Astrocyte (in vitro differentiated cells and primary cell): ENCODE data around the gene GCC1.
"Not testable (repeated sequence)": the region's sequence is repeated elsewhere in the genome, so short reads cannot be mapped to it uniquely, and the experiment has no call there.

Experiments
- EZH2 ChIP-seq: IDR thresholded peaks from 2 replicates; pipeline ENCODE4 v1.6.1; 2012; ENCODE audit warnings: mild to moderate bottlenecking, low read length, inconsistent platforms; ENCODE audit not compliant: insufficient read depth
- TF ChIP-seq, protein P1 (sequence below): IDR thresholded peaks from 2 replicates; pipeline ENCODE4 v1.5.1; 2011; ENCODE audit warnings: low read depth, mild to moderate bottlenecking, inconsistent platforms, low read length, moderate library complexity; ENCODE audit not compliant: insufficient read depth

DNA sequence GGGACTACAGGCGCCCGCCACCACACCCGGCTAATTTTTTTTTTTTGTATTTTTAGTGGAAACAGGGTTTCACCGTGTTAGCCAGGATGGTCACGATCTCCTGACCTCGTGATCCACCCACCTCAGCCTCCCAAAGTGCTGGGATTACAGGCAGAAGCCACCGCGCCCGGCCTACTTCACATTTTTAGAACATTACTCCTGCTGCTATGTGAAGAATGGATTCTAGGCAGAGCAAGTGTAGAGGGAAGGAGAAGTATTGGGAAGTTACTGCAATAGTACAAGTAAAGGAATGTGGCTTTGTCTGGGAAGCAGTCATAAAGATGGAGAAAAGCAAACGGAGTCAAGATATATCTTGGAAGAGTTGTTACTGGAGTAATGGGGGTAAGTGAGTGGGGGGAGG is 44.9 kb downstream of the GCC1 start:
- TF ChIP-seq, protein P1, sequence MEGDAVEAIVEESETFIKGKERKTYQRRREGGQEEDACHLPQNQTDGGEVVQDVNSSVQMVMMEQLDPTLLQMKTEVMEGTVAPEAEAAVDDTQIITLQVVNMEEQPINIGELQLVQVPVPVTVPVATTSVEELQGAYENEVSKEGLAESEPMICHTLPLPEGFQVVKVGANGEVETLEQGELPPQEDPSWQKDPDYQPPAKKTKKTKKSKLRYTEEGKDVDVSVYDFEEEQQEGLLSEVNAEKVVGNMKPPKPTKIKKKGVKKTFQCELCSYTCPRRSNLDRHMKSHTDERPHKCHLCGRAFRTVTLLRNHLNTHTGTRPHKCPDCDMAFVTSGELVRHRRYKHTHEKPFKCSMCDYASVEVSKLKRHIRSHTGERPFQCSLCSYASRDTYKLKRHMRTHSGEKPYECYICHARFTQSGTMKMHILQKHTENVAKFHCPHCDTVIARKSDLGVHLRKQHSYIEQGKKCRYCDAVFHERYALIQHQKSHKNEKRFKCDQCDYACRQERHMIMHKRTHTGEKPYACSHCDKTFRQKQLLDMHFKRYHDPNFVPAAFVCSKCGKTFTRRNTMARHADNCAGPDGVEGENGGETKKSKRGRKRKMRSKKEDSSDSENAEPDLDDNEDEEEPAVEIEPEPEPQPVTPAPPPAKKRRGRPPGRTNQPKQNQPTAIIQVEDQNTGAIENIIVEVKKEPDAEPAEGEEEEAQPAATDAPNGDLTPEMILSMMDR, result not testable (repeated sequence)
- not testable (repeated sequence) for TF ChIP-seq EZH2
